ENCODE measurements around the gene FADS1. TPM values are rescaled to one million over a fixed set of nuclear protein-coding genes. Genes with fewer than 3 reads are reported as not detected.

The FADS1 gene
- total RNA-seq, result 10 to 100 TPM; 18.3 to 19.1 TPM

GRCh38 chr11:61816736-61817455, at the start of gene FADS1:
FADS1 (minus strand) TSS chr11:61817003; CDS start chr11:61816929, 74 bp downstream.
- POLR2A ChIA-PET, result no interaction called here
- CTCF ChIA-PET, result interaction anchor here (1.2 to 2.3 kb wide), 4 partner anchors 18 to 265 kb away, joined by 3 to 9 read pairs (median 3); no protein-coding TSS in a partner anchor

- ChIA-PET CTCF (interaction anchor here (0.6 to 1.0 kb wide), 2 partner anchors 32 to 415 kb away, joined by 3 read pairs; no protein-coding TSS in a partner anchor), POLR2A (no interaction called here)
These were observed 49.6 kb upstream of the FADS1 start for GRCh38 chr11:61866231-61866957.

DNA sequence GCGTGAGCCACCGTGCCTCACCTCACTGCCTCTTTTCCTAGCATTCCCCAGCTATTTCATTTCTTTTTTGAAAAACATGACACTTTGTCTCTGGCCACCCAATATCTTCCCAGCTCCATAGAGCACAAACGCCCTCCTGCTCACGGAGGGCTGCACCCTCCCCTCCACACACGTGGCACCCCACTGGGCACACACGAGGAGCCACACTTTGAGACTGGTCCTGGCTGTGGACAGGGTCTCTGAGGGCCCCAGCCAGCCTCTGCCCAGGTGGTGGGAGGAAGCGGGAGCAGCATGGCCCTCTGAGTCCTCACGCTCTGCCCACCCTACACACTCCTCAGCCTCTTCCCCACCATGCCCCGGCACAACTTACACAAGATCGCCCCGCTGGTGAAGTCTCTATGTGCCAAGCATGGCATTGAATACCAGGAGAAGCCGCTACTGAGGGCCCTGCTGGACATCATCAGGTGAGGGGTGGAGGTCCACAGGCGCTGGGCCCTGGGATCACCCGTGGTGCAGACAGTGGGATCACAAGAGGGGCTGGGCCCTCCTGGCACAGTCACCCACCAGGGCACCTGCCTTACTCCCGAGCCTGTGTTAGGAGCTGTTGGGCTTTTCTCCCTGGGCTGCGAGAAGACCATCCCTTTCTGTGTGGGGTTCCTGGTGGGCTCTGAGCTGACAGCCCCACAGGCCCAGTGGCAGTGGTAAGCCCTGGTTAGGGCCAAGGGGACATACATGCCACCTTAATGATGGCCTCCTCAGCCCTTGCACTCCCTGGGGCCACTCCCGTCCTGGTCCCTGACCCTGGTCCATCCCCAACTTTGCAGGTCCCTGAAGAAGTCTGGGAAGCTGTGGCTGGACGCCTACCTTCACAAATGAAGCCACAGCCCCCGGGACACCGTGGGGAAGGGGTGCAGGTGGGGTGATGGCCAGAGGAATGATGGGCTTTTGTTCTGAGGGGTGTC, 48.3 kb upstream of the FADS1 start:
- POLR2A ChIA-PET, result no interaction called here
- CTCF ChIA-PET, result interaction anchor here (0.5 kb wide), 1 partner anchor 200 kb away, joined by 3 read pairs; no protein-coding TSS in a partner anchor

DNA sequence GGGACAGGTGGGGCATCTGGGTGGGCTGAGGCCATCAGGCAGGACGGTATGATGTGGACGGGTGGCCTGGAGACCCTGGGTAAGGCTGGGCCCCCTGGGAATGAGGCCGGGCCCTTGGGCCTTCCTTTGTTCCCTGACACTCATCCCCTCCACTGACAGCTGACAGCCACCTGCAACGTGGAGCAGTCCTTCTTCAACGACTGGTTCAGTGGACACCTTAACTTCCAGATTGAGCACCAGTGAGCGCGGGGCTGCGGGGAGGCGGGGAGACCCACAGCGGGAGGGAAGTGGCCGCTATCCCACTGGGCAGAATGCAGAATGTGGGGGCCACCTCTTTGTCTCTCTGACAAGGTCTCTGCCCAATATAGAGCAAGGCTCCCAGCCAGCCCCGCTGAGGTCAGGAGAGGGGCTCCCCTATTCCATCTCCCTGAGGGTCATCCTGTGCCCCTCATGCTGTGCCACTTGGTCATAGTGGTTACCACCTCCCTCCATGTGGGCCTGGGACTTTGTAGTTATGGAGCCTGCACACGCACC, 46.8 kb upstream of the FADS1 start:
- ChIA-PET CTCF (interaction anchor here (0.7 kb wide), 1 partner anchor 9 kb away, joined by 3 read pairs; no protein-coding TSS in a partner anchor), POLR2A (no interaction called here)

GRCh38 chr11:61862714-61863547, 46.1 kb upstream of the FADS1 start:
- ChIA-PET POLR2A (no interaction called here), CTCF (no interaction called here)

GRCh38 chr11:61861634-61862033, 44.8 kb upstream of the FADS1 start:
- ChIA-PET POLR2A (no interaction called here), CTCF (no interaction called here)

DNA sequence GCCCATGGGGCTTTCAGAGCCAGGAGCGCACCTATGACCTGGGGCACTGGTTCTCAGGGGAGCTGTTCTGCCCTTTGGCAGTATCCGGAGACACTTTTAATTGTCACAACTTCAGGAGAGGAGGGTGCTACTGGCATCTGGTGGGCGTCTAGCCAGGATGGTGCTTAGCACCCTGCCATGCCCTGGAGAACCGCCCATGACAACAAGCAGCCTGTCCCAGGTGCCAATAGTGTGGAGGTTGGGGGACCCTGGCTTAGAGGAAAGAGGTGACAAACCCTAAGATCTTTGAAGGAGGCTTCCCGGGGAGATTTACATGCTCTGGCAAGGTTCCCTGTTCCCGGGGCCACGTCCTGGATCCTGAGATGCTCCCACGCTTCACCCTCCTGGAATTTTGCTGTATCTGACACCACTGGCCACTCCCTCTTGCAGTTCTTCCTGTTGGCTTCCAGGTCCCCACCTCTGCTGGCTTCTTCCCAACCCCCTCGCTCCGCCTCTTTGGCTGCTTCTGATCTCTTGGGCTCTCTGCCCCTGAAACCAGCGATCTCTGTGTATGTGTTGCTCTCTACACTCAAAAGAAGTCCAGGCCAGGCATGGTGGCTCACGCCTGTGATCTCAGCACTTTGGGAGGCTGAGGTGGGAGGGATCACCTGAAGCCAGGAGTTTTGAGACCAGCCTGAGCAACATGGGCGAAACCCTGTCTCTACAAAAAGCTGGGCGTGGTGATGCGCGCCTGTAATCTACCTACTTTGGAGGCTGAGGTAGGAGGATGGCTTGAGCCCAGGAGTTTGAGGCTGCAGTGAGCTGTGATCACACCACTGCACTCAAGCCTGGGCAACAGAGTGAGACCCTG, 43.5 kb upstream of the FADS1 start:
- ChIA-PET CTCF (no interaction called here), POLR2A (no interaction called here)

GRCh38 chr11:61855939-61856680, 39.3 kb upstream of the FADS1 start:
- ChIA-PET CTCF (no interaction called here), POLR2A (no interaction called here)

DNA sequence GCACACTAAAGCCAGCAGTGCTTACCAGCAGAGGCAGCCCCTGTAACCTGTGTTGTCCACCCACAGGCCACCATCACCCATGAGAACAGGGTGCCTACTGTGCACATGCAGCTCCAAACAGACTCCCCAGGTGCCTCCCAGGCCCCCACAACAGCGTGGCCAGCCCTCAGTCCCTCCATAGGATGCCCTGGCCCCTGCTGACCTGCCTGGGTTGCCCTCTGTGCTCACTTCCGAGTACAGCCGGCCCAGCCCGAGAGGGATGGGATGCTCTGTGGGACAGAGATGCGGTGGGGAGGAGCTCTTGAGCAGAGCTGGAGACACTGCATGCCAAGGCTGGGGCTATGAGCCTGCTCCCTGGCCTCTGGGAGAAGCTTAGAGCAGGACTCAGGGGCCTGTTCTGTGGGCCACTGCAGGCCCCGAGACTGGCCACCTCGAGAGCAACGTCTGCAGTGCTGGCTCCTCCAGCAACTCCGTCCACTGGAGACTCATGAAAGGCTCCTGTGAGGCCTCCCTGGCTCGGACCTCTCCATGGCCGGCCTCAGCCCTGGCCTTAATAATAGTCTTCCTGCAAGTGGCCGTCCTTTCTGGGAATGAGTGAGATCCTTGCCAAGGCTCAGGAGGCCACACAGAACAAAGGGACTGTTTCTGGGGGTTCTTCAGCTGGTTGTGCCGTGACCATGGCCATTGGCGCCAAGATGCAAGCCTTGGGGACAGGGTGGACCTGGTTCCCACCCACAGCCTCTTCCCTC, 38.3 kb upstream of the FADS1 start:
- ChIA-PET POLR2A (no interaction called here), CTCF (interaction anchor here (1.0 kb wide), 1 partner anchor 9 kb away, joined by 3 read pairs; no protein-coding TSS in a partner anchor)

DNA sequence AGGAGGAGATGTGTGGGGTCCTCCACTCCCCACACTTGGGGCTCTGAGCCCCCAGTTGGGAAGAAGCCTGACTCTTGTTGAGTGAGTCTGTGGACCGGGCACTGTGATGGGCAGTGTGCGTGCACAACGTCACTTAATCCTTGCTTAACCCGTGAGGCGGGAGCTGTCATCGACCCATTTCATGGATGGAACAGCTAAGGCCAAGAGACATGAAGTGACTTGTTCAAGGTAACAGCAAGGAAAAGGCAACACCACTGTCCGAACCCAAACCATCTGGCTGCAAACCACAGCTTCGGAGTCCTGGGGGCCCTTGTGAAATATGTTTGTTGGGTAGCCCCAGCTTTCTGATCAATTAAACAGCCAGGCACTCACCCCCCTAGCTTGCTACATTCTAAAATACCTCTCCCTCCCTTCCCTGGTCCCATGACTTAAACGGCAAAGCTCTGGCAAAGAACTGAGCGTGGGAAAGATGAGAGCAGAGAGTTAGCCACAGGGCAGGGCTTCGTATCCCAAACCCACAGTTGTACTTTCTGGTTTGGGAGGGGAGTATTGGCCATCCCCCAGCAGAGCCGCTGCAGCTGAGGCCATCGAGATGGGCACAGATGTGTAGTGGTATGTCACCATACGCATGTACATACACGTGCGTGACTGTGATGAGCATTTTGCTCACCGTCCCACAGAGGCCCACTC, 37.5 kb upstream of the FADS1 start:
- ChIA-PET POLR2A (no interaction called here), CTCF (interaction anchor here (1.0 kb wide), 2 partner anchors 10 to 93 kb away, joined by 3 read pairs; no protein-coding TSS in a partner anchor)

DNA sequence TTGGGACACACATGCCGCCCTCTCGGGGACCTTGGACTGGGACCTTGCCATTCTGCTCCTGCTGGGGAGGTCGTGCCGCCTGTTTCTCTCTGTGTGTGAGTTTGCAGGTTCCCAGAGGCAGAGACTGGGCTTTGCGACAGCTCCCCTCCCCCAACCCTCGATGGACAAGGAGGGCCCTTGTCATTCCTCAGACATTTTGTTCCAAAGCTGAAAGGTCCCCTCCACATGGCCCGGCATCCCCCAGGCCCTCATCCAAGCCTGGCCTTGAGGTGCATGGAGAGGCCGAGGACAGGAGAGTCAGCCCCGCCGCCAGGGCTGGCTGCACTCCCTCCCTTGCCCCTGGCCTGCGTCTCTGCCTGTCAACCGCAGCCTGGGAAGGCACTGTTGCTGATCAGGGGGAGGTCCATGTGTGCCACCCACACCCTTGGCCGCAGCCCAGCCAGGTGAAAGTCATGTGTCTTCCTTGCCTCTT, 36.9 kb upstream of the FADS1 start:
- ChIA-PET POLR2A (interaction anchor here (0.6 kb wide), 1 partner anchor 24 kb away, joined by 4 read pairs; no protein-coding TSS in a partner anchor), CTCF (interaction anchor here (1.0 kb wide), 2 partner anchors 10 to 93 kb away, joined by 3 read pairs; no protein-coding TSS in a partner anchor)

- POLR2A ChIA-PET, result no interaction called here
- CTCF ChIA-PET, result no interaction called here
These were observed 35.1 kb upstream of the FADS1 start for GRCh38 chr11:61851900-61852295.

DNA sequence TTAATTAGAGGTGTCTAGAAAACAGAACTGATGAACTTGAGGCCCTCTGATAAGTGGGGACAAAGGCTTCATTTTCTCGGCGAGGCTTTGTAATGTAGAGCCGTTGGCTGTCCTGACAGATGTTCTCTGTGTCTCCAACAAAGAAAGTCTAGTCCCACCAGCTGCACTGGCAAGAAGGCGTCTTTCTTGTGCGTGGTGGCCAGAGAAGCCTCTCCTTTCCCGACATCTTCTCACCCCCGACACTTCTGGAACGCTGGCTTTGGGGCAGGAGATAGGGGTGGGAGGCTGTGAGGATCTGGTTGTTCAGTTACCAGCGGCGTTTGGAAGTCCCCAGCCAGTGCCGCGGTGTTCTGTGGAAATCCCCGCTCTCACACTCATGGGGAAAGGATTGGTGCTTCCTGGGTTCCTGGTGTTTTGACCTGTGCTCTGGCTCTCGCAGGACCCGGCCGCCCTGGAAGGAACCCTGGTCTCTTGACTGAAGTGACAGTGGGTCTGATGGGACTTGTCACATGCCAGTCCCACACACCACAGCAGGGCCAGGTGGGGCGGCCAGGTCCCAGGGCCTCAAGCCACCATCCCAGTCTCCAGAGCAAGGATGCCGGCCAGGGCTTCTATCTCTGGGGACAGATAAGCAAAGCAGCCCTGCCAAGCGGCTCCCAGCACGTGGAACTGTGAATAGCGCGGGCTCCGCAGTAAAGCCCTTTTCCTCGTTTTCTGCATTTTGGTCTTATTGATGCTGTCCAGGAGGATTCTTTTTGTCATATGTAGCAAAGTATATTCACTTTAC, 34.5 kb upstream of the FADS1 start:
- POLR2A ChIA-PET, result no interaction called here

GRCh38 chr11:61850687-61851086, 33.9 kb upstream of the FADS1 start:
- ChIA-PET CTCF (no interaction called here), POLR2A (no interaction called here)

More for the DNA sequence above, 34.5 kb upstream of the FADS1 start:
- CTCF ChIA-PET, result no interaction called here

DNA sequence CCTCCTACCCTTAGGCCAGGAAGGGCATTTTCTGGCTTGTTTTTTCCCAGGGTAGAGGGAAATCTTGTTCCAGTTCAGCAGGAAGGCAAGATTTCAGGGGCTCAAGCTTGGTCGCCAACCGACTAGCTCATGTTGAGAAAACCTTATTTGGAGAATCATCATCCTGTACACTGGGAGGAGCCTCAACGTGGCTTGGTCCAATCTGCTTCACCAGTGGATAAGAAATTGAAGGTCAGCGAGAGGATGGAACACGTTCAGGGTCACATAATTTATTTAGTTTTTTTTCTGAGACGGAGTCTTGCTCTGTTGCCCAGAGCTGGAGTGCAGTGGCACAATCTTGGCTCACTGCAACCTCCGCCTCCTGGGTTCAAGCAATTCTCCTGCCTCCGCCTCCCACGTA, 31.8 kb upstream of the FADS1 start:
- ChIA-PET POLR2A (no interaction called here), CTCF (no interaction called here)
